Epithelial cell of alveolus of lung (primary cell): ENCODE results near the gene ETV2. TPM values are rescaled to one million over a fixed set of nuclear protein-coding genes. Genes with fewer than 3 reads are reported as not detected.

ENCODE experiments used
- total RNA-seq: library from RNA; depleted of rRNA; stranded (reverse); fragments of >200 nt; gene quantifications from 2 replicates; pipeline ENCODE4 v1.2.1, GENCODE V29; 2015

ETV2 gene
- total RNA-seq = 0.78 TPM in 1 of 2 replicates, not detected in the other

DNA sequence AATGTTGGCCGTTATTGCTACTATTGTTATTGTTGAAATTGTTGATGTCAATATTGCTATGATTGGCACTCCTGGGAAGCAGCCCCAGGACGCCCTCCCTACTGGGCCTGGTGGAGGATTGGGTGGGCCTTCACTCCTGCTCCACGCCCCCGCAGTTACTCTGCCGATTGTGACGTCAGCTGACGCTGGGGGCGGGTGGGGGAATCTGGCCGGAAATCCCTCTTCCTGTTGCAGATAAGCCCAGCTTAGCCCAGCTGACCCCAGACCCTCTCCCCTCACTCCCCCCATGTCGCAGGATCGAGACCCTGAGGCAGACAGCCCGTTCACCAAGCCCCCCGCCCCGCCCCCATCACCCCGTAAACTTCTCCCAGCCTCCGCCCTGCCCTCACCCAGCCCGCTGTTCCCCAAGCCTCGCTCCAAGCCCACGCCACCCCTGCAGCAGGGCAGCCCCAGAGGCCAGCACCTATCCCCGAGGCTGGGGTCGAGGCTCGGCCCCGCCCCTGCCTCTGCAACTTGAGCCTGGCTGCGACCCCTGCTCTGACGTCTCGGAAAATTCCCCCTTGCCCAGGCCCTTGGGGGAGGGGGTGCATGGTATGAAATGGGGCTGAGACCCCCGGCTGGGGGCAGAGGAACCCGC, at the start of gene ETV2:
TSS of gene ETV2 (plus strand) at position 231 of the 637 bp plus-strand sequence. CDS start 716 bp downstream, outside the sequence.

GRCh38 chr19:35612559-35613321, 28.8 kb upstream of the ETV2 start, which contains the start of gene HAUS5:
TSS of gene HAUS5 (plus strand) at chr19:35612735. CDS start at chr19:35612795, 60 bp downstream.

GRCh38 chr19:35628565-35629331, 12.8 kb upstream of the ETV2 start, which contains the start of gene RBM42:
TSS of gene RBM42 (plus strand) at chr19:35629036. CDS start at chr19:35629154, 118 bp downstream.

GRCh38 chr19:35648017-35648961, 6.7 kb downstream of the ETV2 start, which contains the start of gene COX6B1:
TSS of gene COX6B1 (plus strand) at chr19:35648323. CDS start at chr19:35651244, 2,921 bp downstream.

DNA sequence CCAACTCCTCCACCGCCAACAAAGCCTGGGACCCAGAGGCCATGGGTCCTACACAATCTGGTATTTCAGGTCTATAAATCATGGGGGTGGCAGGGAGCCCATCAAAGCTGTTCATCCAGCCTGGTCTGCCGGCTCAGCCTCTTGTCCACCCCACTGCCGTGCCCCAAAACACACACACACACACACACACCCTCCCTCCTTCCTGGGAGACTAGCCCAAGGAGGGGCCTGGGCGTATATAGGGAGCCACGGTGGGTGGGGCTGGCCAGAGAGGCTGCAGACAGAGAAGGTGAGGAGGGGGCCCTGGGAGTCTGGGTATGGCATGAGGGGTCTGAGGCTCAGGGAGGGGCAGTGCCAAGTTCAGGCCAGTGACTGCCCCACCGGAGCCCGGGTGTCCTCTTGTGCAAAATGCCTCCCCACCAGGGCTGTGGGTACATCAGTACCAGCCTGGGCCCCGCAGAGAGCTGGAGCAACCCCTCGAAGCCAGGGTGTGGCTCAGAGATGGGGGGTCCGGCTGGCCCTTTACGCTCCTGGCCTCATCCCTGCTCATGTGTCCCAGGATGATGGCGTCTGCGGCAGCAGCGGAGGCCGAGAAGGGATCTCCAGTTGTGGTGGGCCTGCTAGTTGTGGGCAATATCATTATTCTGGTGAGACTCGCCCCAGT, 24.8 kb downstream of the ETV2 start, which contains the start of gene UPK1A:
TSS of gene UPK1A (plus strand) at position 267 of the 663 bp plus-strand sequence. CDS start at position 563, 296 bp downstream.

Other genes with a start within 250 kb of the ETV2 start
- not detected in 2 replicates for gene FFAR2, start 193.5 kb upstream of the ETV2 start, total RNA-seq
- gene KRTDAP, start 151.3 kb upstream of the ETV2 start, total RNA-seq = not detected in 2 replicates
- 15.9 and 24.8 TPM in 2 replicates for gene DMKN, start 128.1 kb upstream of the ETV2 start, total RNA-seq
- gene SBSN, start 113.4 kb upstream of the ETV2 start, total RNA-seq = not detected in 2 replicates
- gene GAPDHS, start 108.3 kb upstream of the ETV2 start, total RNA-seq = not detected in 2 replicates
- 85.7 and 102 TPM in 2 replicates for gene TMEM147, start 96.1 kb upstream of the ETV2 start, total RNA-seq
- not detected in 2 replicates for gene ATP4A, start 78.1 kb upstream of the ETV2 start, total RNA-seq
- gene PMIS2, start 55.6 kb upstream of the ETV2 start, total RNA-seq = not detected in 2 replicates
- gene HAUS5, start 29.0 kb upstream of the ETV2 start, total RNA-seq = 6.6 and 10.5 TPM in 2 replicates
- 93.3 and 101 TPM in 2 replicates for gene RBM42, start 12.7 kb upstream of the ETV2 start, total RNA-seq
- 500 and 902 TPM in 2 replicates for gene COX6B1, start 6.6 kb downstream of the ETV2 start, total RNA-seq
- gene UPK1A, start 24.8 kb downstream of the ETV2 start, total RNA-seq = not detected in 2 replicates
- gene ZBTB32, start 62.8 kb downstream of the ETV2 start, total RNA-seq = not detected in 2 replicates
- gene KMT2B, start 76.3 kb downstream of the ETV2 start, total RNA-seq = 8.0 and 14.4 TPM in 2 replicates
- gene IGFLR1, start 100.7 kb downstream of the ETV2 start, total RNA-seq = 6.9 and 15.9 TPM in 2 replicates
- gene U2AF1L4, start 103.7 kb downstream of the ETV2 start, total RNA-seq = 6.9 and 9.3 TPM in 2 replicates
- gene PSENEN, start 103.9 kb downstream of the ETV2 start, total RNA-seq = 43.2 TPM in 2 replicates
- 15.9 and 20.7 TPM in 2 replicates for gene LIN37, start 106.8 kb downstream of the ETV2 start, total RNA-seq
- gene HSPB6, start 115.3 kb downstream of the ETV2 start, total RNA-seq = 11.1 and 66.8 TPM in 2 replicates
- 12.4 and 18.0 TPM in 2 replicates for gene PROSER3, start 116.4 kb downstream of the ETV2 start, total RNA-seq
- gene ARHGAP33, start 133.8 kb downstream of the ETV2 start, total RNA-seq = 2.2 and 3.2 TPM in 2 replicates
- not detected in 2 replicates for gene PRODH2, start 171.1 kb downstream of the ETV2 start, total RNA-seq
- not detected in 2 replicates for gene NPHS1, start 210.8 kb downstream of the ETV2 start, total RNA-seq
- 0.13 TPM in 1 of 2 replicates, not detected in the other for gene KIRREL2, start 215.2 kb downstream of the ETV2 start, total RNA-seq
- 12.8 and 17.3 TPM in 2 replicates for gene APLP1, start 226.8 kb downstream of the ETV2 start, total RNA-seq